ENCODE measurements around the gene ICA1. TPM values are rescaled to one million over a fixed set of nuclear protein-coding genes. Genes with fewer than 3 reads are reported as not detected.

Gene ICA1
- total and polyA plus RNA-seq, 2 experiments from 2014 or later = 45.2 to 83.7 TPM

GRCh38 chr7:8117195-8117594 lies 144.8 kb downstream of the ICA1 start:
- H3F3A ChIP-seq (replicated peaks; ENCODE audit: low read depth) = 0 out of 2 replicates have a peak, but pooled peaks cover 3% of the 10 kb centered on the region
- no peak overlapping the region for H3K27ac ChIP-seq (ENCODE audit: low read depth)
- no peaks in the 10 kb centered on the region for H4K20me1 ChIP-seq (replicated peaks; ENCODE audit: insufficient read depth)
- no peak overlapping the region for H3K27ac Mint-ChIP-seq
- DNase-seq (ENCODE audit: low spot score) (no peak), ATAC-seq (no peak)
- H3K4me1 ChIP-seq (ENCODE audit: insufficient read depth) = peaks cover 12% of the 10 kb centered on the region
- no peaks in the 10 kb centered on the region for H3K27me3 ChIP-seq (ENCODE audit: insufficient read depth)
- peaks cover 3% of the 10 kb centered on the region; the same call in 2 of the 3 replicates for H3K9me3 Mint-ChIP-seq
- H3K79me2 ChIP-seq (replicated peaks; ENCODE audit: insufficient read depth) = no peaks in the 10 kb centered on the region
- no peak overlapping the region for H3K4me2 ChIP-seq
- H3K4me3 Mint-ChIP-seq = no peak overlapping the region
- TF ChIP-seq, protein P1, sequence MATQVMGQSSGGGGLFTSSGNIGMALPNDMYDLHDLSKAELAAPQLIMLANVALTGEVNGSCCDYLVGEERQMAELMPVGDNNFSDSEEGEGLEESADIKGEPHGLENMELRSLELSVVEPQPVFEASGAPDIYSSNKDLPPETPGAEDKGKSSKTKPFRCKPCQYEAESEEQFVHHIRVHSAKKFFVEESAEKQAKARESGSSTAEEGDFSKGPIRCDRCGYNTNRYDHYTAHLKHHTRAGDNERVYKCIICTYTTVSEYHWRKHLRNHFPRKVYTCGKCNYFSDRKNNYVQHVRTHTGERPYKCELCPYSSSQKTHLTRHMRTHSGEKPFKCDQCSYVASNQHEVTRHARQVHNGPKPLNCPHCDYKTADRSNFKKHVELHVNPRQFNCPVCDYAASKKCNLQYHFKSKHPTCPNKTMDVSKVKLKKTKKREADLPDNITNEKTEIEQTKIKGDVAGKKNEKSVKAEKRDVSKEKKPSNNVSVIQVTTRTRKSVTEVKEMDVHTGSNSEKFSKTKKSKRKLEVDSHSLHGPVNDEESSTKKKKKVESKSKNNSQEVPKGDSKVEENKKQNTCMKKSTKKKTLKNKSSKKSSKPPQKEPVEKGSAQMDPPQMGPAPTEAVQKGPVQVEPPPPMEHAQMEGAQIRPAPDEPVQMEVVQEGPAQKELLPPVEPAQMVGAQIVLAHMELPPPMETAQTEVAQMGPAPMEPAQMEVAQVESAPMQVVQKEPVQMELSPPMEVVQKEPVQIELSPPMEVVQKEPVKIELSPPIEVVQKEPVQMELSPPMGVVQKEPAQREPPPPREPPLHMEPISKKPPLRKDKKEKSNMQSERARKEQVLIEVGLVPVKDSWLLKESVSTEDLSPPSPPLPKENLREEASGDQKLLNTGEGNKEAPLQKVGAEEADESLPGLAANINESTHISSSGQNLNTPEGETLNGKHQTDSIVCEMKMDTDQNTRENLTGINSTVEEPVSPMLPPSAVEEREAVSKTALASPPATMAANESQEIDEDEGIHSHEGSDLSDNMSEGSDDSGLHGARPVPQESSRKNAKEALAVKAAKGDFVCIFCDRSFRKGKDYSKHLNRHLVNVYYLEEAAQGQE (IDR thresholded peaks at IDR 0.05; ENCODE audit: unreplicated experiment) = peak; percentile 46
- TF ChIP-seq ETS1 (IDR thresholded peaks at IDR 0.05) = no peak
- H2AFZ ChIP-seq = no peak overlapping the region
- no peak overlapping the region for H3K4me3 ChIP-seq
- peaks cover 18% of the 10 kb centered on the region; the same call in 1 of the 2 replicates for H3K9me2 ChIP-seq (ENCODE audit: insufficient read depth)
- peaks cover 13% of the 10 kb centered on the region for H3K4me1 Mint-ChIP-seq
- H3K36me3 Mint-ChIP-seq (ENCODE audit: low read depth) = peaks cover 26% of the 10 kb centered on the region
- H3K36me3 ChIP-seq (ENCODE audit: insufficient read depth) = no peaks in the 10 kb centered on the region
- peaks cover 9% of the 10 kb centered on the region for H3K27me3 Mint-ChIP-seq (ENCODE audit: insufficient read depth, low read depth, poor library complexity)

DNA sequence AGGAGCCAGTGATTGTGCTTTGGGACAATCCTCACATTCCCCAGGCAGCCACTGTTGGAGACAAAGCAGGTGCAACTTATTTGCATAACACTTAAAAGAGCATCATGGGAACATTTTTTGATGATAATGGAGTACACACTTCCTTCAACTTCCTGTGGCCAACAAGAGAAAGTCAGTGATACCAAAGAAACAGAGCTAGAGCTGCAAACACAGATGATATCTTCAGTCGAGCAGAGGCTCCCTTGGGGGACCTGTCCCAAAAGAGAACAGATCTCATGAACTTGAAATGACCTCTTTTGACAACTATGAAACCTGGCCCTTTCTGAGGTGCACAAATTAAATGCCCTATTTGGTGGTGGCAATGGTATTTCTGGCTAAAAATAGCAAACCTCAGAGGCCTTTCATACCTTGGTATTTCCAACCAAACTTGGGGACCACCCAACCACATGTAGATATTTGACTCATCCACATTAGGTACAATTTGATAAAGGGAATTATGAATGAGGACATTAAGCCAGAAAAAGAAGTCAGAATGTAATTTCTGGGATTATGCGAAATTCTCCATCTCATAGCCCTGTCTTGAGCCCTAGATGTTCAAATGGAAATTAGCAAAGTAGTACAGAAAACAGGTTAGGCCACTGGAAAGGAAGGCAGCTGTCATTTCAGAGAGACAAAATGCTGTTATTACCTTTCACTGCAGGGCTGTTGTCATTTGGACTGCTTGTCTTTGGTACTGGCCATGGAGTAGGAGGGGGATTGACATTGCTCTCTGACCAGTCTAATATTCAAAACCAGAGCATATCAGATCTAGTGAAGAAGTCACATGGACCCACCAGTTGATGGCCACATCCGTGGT lies 146.2 kb downstream of the ICA1 start:
- H3K4me3 ChIP-seq = no peak overlapping the region
- H3K4me1 Mint-ChIP-seq = peaks cover 27% of the 10 kb centered on the region
- peaks cover 26% of the 10 kb centered on the region for H3K36me3 Mint-ChIP-seq (ENCODE audit: low read depth)
- peaks cover 22% of the 10 kb centered on the region; the same call in 1 of the 2 replicates for H3K9me2 ChIP-seq (ENCODE audit: insufficient read depth)
- no peaks in the 10 kb centered on the region for H4K20me1 ChIP-seq (replicated peaks; ENCODE audit: insufficient read depth)
- peaks cover 6% of the 10 kb centered on the region; the same call in 2 of the 3 replicates for H3K9me3 Mint-ChIP-seq
- no peaks in the 10 kb centered on the region for H3K36me3 ChIP-seq (ENCODE audit: insufficient read depth)
- H3K4me2 ChIP-seq = no peak overlapping the region
- ATAC-seq (no peak), DNase-seq (ENCODE audit: low spot score) (no peak)
- H3K27me3 Mint-ChIP-seq (ENCODE audit: insufficient read depth, low read depth, poor library complexity) = peaks cover 15% of the 10 kb centered on the region
- H3K79me2 ChIP-seq (replicated peaks; ENCODE audit: insufficient read depth) = no peaks in the 10 kb centered on the region
- peaks cover 22% of the 10 kb centered on the region for H3K4me1 ChIP-seq (ENCODE audit: insufficient read depth)
- no peaks in the 10 kb centered on the region for H3K27me3 ChIP-seq (ENCODE audit: insufficient read depth)
- H2AFZ ChIP-seq = no peak overlapping the region
- no peak overlapping the region for H3K27ac Mint-ChIP-seq
- H3K27ac ChIP-seq (ENCODE audit: low read depth) = no peak overlapping the region
- 0 out of 2 replicates have a peak, but pooled peaks cover 3% of the 10 kb centered on the region for H3F3A ChIP-seq (replicated peaks; ENCODE audit: low read depth)
- H3K4me3 Mint-ChIP-seq = no peak overlapping the region
- TF ChIP-seq, protein P2, sequence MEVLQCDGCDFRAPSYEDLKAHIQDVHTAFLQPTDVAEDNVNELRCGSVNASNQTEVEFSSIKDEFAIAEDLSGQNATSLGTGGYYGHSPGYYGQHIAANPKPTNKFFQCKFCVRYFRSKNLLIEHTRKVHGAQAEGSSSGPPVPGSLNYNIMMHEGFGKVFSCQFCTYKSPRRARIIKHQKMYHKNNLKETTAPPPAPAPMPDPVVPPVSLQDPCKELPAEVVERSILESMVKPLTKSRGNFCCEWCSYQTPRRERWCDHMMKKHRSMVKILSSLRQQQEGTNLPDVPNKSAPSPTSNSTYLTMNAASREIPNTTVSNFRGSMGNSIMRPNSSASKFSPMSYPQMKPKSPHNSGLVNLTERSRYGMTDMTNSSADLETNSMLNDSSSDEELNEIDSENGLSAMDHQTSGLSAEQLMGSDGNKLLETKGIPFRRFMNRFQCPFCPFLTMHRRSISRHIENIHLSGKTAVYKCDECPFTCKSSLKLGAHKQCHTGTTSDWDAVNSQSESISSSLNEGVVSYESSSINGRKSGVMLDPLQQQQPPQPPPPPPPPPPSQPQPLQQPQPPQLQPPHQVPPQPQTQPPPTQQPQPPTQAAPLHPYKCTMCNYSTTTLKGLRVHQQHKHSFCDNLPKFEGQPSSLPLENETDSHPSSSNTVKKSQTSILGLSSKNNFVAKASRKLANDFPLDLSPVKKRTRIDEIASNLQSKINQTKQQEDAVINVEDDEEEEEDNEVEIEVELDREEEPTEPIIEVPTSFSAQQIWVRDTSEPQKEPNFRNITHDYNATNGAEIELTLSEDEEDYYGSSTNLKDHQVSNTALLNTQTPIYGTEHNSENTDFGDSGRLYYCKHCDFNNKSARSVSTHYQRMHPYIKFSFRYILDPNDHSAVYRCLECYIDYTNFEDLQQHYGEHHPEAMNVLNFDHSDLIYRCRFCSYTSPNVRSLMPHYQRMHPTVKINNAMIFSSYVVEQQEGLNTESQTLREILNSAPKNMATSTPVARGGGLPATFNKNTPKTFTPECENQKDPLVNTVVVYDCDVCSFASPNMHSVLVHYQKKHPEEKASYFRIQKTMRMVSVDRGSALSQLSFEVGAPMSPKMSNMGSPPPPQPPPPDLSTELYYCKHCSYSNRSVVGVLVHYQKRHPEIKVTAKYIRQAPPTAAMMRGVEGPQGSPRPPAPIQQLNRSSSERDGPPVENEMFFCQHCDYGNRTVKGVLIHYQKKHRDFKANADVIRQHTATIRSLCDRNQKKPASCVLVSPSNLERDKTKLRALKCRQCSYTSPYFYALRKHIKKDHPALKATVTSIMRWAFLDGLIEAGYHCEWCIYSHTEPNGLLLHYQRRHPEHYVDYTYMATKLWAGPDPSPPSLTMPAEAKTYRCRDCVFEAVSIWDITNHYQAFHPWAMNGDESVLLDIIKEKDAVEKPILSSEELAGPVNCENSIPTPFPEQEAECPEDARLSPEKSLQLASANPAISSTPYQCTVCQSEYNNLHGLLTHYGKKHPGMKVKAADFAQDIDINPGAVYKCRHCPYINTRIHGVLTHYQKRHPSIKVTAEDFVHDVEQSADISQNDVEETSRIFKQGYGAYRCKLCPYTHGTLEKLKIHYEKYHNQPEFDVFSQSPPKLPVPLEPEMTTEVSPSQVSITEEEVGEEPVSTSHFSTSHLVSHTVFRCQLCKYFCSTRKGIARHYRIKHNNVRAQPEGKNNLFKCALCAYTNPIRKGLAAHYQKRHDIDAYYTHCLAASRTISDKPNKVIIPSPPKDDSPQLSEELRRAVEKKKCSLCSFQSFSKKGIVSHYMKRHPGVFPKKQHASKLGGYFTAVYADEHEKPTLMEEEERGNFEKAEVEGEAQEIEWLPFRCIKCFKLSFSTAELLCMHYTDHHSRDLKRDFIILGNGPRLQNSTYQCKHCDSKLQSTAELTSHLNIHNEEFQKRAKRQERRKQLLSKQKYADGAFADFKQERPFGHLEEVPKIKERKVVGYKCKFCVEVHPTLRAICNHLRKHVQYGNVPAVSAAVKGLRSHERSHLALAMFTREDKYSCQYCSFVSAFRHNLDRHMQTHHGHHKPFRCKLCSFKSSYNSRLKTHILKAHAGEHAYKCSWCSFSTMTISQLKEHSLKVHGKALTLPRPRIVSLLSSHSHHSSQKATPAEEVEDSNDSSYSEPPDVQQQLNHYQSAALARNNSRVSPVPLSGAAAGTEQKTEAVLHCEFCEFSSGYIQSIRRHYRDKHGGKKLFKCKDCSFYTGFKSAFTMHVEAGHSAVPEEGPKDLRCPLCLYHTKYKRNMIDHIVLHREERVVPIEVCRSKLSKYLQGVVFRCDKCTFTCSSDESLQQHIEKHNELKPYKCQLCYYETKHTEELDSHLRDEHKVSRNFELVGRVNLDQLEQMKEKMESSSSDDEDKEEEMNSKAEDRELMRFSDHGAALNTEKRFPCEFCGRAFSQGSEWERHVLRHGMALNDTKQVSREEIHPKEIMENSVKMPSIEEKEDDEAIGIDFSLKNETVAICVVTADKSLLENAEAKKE (CRISPR knock-in tag; IDR thresholded peaks at IDR 0.05) = no peak
- TF ChIP-seq, protein P3, sequence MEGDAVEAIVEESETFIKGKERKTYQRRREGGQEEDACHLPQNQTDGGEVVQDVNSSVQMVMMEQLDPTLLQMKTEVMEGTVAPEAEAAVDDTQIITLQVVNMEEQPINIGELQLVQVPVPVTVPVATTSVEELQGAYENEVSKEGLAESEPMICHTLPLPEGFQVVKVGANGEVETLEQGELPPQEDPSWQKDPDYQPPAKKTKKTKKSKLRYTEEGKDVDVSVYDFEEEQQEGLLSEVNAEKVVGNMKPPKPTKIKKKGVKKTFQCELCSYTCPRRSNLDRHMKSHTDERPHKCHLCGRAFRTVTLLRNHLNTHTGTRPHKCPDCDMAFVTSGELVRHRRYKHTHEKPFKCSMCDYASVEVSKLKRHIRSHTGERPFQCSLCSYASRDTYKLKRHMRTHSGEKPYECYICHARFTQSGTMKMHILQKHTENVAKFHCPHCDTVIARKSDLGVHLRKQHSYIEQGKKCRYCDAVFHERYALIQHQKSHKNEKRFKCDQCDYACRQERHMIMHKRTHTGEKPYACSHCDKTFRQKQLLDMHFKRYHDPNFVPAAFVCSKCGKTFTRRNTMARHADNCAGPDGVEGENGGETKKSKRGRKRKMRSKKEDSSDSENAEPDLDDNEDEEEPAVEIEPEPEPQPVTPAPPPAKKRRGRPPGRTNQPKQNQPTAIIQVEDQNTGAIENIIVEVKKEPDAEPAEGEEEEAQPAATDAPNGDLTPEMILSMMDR (conservative IDR thresholded peaks at IDR 0.05; ENCODE audit: low read depth in 2 of 2) = no peak
- no peak for TF ChIP-seq CREB1 (CRISPR knock-in tag; IDR thresholded peaks at IDR 0.05; ENCODE audit: low read depth)
- TF ChIP-seq ZNF331 (CRISPR knock-in tag; IDR thresholded peaks at IDR 0.05; ENCODE audit: low read depth) = no peak
- no peak for TF ChIP-seq JUNB (IDR thresholded peaks at IDR 0.05; ENCODE audit: unreplicated experiment)
